Activated CD4-positive, alpha-beta T cell treated with anti-CD3 and anti-CD28 coated beads, Interleukin-2, amount 50 U/mL, for 24 hours (primary cell): Measurements from ENCODE around the gene PTPRD.

ENCODE experiments used
- DNase-seq, 2 donors: peaks; one replicate each; pipeline ENCODE4 v3.0.0-alpha.2; 2020; ENCODE audit warnings: low read depth in 1 of 2, low spot score in 1 of 2

The PTPRD gene

DNA sequence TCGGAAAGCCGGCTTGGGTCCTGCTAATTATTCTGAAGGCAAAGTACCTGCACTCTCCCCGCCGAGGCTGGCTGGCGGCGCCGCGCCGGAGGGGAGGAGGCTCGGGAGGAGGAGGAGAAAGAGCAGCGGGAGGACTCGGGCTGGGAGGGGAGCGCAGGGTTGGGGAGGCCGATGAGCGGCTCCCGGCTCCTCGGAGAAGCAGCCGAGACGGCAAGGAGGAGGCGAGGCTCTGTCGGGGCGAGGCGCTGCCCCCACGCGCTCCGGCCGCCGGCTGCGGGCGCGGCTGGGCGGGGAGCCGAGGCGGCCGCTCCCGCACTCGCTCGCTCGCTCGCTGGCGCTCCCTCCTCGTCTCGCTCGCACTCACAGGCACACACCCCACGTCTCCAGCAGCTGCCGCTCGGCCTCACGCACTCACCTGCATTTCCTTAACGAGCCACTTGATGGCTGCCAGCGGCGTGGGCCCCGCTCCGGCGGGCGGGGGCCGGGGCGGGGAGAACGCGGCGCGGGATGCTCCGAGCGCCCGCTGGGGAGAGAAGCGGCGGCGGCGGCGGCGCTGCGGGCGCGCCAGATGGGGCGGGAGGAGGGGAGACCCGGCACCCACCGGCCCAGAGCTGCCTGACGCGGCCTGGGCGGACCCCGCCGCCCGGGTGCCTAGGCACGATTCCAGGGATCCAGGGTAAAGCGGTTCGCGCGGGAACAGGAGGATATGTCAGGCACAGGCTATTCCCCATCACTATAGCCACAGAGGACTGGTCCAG lies at the start of gene PTPRD:
PTPRD (minus strand) TSS at position 362 of the 758 bp plus-strand sequence.
- no peak for DNase-seq

DNA sequence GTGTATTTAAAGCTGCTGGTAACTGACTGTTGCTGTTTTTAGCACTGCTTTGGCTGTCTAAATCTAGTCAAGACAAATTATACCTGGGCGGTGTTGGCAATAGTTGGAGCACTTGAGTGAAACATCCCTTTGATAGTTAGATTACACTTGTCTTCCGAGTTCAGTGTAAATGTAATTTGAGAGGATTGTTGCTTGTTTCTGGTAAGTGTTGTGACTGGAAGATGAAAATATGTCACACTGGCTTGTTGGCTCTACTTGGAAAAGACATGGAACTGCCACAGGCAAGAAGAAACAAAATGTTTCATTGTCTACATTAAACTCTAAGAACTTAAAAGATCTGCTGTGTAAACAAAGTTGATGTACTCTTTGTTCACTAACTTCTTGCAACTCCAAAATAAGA lies 49.2 kb upstream of the PTPRD start:
- DNase-seq, result no peak

DNA sequence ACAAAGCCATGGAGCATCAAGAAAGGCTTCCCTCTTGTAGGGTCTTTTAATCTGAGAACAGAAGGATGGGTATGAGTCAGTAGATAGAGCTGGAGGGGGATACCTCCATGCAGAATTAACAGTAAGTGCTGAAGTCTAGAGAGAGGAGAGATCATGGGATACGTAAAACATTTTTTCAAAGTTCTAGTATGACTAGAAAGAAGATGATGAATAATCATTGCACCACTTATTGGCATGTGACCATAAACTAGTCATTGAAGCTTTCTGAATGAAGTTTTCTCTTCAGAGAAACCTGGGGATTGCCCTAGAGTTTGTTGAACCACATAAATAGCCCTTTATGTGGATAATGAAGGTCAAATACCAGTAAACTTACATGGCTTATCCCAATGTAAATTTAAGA lies 48.6 kb upstream of the PTPRD start:
- DNase-seq, result no peak

DNA sequence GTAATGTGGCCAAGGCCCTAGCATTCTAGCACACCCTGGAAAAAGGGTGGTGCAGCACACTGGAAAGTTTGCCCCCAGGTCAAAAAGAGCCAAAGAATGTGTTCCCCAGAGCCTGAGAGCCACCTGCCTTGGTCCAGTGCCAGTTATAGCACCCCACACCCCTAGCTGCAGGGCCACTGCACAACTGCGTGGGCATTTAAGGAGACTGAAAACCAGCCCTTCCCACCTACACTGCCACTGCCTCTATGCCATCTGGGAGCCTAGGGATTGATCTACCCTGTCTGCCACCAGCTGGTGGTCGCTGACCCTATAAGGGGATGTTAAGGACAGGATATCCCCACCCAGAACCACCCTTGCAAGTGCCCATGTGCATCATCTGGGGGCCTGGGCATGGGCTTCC lies 38.2 kb upstream of the PTPRD start:
- DNase-seq, result no peak

DNA sequence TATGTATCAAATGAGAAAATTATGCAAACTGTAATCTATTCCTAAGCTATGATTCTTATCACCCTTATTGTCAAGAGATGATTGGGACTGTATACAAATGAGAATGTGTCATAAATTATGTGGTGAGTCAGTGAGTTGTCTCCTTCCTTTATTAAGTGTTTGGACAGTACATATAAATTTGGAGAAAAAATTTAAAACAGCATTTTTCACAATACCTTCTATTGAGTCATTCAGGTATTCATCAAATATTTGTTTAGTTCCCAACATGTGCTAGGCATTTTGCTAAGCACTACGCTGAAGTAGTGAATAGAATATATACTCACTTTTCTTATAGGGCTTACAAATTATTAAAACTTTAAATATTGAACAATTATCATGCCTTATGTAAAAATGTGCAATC lies 36.3 kb upstream of the PTPRD start:
- DNase-seq, result no peak

DNA sequence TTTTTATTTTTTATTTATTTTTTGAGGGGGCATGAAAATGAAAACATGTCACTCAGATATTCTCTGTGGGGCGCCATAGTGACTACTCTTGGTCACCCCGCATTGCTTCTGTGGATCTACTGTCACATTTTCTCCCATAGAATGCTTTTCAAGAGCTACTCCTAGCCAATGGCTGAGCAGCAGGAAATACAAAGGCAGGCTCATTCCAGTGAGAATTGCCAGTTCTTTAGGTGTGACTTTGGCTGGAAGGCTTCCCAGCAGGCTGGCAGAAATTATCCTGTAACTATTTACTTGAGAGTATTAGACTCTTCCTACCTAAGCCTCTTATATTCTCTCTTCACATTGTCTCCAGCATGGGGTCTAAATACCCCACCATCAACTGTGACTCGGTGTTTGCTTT lies 21.0 kb upstream of the PTPRD start:
- DNase-seq, result no peak

DNA sequence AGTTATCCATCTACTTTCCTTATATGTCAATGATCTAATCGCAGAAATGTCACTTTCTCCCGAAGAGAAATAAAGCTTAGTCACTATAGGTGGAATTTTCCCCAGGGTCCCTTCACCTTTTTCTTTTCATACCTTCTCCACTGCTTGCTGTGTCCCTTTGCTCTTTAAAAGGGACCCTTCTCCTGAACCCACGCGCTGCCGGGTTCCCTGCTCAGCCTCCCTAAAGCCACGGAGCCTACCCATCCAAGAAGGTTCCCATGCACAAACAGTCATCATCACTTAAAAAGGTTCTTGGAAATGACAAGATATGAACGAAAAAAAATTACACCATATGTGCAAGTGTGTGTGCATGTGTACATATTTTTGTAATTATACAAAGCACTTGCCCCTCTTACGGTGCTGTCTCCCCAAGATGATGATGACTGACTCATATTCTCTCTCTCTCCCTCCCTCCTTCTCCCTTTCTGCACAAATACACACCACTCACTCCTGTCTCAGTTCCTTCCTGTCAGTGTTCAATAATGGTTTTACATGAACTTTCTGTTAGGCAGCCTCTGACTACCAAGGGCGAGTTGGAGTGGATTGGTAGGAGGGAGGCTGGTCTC lies 1.5 kb upstream of the PTPRD start:
- DNase-seq, result no peak

DNA sequence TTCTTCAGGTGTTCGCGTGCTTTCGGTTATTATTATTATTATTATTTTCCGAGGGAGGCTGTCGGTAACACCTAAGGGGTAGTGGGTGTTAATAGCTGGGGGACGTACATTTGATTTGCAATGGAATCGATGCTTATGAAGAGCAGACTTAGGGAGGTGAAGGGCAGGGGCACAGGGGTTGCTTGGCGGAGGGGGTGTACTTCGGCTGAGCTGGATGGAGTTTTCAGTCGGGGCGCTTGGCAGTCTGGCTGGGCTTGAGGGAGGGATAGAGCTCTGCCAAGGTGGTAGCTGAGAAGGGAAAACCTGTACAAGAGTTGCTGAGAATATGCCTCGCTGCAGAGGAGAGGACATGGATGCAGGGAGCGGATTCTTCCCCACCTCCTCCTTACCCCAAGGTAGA lies 617 bp upstream of the PTPRD start:
- no peak for DNase-seq

DNA sequence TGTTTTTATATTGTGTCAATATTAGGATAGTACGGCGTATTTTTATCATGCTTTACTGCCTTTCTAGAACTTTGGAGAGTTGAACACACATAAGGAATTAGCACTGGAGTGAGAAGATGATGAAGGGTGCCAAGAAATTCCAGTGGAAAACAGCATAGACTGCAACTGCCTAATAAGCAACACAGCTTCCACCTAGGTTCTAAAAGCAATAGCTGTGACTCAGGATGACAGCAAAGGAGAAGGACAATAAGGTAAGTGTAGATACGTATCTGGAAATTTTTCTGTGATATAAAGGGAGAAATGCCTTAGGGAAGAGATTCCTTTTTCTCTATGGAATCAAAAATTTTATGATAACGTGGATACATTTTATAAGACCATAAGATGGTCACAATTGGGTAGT lies 7.4 kb downstream of the PTPRD start:
- DNase-seq, result no peak

DNA sequence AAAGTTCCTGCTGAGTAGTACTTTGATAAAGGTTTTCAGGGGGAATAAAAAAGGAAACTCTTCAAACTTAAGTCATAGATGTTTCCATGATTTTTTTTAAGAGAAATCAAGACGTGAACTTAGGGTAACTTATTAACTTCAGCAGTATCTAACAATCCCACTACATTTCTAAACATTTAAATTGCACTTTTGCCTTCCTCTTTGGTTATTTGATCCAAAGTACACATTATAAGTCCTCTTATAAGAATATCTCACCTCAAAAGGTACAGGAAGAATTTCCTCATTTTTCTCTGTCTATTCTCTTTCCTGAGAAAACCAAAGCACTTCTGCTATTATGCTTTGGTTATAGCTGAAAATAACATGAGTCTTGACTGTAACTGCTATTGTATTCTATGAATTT lies 7.9 kb downstream of the PTPRD start:
- no peak for DNase-seq

DNA sequence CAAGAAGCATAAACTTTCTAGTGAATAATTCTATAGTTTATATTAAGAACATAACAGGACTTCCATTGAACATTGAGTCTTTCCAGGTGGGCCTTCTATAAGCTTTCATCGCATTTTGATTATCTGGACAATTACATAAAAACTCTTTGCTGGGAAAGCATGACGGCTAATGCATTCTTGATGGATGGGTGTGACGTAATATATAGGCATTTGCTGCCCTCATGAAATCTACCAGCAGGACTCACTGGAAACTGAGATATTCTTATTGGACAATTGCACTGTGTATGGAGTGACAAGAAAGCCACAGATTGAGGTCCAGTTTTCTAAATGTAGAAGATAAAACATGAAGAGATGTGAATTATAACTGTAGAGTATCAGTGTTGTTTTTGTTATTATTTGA lies 15.0 kb downstream of the PTPRD start:
- DNase-seq, result no peak

DNA sequence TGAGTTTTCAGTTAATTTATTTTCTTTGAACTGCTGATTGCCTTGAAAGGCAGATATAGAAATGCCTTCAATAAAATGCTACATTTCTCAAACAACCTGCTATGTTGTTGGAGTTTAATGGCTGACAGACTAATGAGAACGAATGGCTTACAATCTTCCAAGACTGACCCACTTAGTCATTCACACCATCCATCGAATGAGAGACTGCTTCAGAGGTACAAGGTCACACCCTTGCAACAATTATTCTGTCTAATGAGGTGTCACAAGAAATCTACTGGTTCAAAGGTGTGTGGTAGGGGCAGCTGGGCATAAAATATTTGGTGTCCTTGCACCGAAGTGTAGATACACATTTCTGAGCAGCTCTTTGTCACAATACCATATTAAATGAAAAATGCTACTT lies 18.3 kb downstream of the PTPRD start:
- no peak for DNase-seq

DNA sequence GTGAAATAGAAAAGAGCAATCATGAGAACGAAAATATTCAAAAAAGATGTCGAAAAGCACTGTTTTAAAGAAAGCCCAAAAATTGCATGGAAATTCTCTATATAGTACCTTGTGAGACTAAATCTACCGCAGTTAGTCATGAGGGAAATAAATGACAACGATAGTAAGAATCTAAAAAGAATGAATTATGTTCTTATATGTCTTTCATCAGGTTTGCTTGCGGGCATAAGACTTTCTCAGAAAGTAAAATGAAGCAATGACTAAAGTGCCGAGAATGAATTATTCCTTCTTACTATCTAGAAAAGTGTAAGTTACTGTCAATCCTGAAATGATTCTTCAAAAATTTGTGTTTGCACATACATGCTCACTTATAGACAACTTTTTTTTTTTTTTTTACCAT lies 26.4 kb downstream of the PTPRD start:
- DNase-seq, result no peak

DNA sequence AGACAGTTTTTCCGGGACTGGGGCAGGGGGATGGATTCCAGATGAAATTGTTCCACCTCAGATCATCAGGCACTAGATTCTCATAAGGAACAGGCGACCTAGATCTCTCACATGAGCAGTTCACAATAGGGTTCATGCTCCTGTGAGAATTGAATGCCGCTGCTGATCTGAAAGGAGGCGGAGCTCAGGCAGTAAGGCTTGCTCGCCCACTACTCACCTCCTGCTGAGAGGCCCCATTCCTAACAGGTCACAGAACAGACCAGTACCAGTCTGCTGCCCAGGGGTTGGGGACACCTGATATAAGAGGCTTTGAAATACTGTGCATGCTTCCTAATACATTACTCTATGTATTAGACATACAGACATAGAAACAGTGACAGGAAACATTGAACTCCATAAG lies 41.1 kb downstream of the PTPRD start:
- DNase-seq, result no peak

DNA sequence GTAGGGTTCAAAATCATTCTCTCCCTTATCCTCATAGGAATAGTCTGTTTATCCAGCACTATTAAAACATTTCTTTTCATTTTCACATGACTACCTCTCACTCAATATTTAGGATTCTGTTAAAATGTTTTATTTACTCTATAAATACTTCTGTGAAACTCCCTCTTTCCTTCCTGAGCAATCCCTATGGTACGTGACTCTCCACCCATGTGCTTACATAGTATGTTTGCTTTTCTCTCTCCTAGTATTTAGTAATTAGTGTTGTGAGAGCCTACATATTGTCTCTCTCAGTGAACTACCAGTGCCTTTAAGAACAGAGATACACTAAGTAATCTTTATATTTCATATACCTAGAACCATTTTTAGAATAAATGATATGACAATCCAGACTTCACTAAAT lies 46.0 kb downstream of the PTPRD start:
- DNase-seq, result no peak

DNA sequence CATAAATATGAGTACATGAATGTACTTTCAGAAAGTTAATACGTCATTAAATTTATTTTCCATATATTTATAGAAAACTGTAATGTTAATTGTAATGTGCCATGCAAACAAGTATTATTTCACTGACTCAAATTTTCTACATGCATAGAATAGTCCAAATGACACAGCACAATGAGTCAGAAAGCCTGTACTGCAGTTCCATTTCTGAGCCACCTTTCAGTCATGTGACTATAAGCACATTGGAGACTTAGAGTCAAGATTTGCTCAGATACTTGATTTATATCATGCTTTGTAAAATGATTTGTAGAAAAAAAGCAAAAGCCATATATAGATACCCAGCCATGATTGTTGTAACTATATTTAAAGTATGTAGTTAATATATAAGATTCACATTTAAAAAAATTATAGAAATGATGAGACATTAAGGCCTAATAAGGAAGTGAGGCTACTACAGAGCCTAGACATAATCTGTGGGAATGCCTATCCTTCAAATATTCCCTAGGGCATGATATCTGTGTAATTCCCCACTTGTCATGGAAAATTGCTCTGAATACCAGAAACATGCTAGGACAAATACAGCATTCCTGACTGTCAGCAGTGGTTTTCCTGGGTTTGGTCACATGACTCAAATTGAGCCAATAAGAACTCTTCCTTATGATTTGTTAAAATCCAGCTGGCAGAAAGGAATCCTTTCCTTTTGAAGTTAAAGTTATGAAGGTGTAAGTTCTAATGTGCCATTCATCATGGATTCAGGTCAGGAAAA lies 50.0 kb downstream of the PTPRD start:
- no peak for DNase-seq

DNA sequence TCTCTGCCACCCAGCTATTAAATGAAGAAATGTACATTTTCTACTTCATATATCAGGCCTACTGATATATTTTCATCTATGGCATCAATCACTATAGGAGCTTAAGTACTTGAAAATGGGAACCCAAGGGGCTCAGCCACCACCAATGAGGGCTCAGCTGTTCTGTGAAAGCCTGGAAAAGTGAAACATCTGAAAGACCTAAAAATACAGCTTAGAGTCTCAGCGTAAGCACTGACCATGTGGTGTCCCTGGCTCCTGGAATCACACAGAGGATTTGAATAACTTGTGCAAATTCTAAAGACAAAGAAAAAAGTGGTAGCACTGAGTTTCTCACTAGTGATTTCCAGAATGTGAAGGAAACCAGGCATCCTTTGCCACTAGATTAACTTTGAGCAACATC lies 64.5 kb downstream of the PTPRD start:
- no peak for DNase-seq

DNA sequence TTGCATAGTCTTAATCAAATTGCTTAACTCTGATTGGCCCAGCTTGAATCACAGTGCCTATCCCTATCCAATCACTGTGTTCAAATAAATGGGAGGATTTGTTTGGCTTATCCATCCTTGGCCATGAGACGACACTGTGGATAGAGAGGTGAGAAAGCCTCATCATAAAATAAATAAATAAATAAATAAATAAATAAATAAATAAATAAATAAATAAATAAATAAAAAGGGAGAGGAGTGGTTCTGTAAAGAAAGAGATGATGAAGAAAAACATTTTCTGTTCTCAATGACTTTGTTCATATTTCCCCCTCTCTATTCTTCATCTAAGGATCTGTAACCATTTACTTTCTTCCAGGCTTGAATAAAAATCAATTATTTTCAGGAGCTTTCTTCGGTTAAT lies 74.7 kb downstream of the PTPRD start:
- no peak for DNase-seq

DNA sequence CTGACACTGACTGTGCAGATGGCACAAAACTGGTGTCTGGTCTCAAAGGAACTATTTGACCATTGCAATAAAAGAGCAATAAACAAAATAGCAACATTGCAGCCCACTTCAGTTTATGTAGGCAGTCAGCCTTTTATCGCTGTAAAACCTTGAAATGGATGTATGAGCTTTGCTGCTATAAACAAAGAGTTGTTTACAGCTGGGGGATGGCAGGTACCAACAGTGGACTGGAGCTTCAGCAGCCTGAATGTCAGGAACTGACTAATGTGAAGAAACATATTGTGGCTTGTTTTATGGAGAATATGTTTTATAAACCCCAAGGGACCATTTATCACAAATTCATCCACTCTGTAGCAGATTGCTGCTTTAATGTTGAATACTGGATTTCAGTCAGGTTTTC lies 78.0 kb downstream of the PTPRD start:
- no peak for DNase-seq

DNA sequence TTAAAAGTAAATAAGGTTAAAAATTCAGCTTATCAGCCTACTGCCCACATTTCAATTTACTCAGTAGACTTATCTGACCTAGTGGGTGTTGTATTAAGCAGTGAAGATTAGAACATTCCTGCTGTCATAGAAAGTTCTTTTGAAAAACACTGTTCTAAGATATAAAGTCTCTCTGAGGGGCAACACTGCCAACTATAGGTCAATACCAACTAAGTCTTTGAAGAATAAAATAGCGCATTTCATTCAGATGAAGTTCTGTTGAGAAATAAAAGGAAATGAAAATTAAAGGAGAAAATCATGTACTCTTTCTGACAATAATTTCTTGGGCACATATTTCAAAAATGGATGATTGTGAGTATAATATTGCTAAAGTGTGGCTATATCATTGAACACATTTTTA lies 86.8 kb downstream of the PTPRD start:
- DNase-seq, result no peak

DNA sequence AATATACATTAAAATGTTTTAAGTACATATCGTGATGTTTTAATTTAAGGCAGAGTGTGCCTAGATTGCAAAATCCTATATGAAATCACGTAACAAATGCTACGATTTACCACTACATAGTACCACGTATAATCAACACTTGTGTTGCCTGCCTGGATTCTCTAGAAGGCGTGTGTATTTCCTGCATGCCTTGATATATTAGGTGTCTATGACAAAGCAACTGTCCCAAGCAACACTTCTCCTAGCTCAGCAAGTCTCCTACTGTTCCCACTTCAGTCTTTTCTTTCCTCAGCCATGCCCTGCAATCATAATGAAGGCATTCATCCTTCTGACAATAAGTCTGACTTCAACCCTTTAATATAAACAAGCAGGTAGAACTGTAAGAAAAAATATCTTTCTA lies 89.6 kb downstream of the PTPRD start:
- DNase-seq, result no peak

DNA sequence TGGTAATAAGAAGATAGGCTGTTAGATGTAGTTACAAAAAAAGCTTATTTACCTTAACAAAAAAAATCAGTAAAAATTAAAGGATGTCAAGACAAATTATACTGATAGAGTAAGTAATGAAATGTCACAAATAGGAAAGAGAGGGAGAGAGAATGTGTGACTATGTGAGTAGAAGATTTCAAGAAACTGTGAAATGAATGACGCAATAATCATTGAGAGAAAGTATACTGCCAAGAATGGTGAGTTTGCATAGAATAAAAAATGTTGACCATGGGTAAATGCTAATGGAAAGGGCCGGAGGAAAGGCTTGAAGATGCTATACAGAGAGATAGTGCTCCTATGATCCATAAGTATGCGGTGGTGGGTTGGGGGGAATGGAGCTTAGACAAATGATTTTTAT lies 100.7 kb downstream of the PTPRD start:
- no peak for DNase-seq

DNA sequence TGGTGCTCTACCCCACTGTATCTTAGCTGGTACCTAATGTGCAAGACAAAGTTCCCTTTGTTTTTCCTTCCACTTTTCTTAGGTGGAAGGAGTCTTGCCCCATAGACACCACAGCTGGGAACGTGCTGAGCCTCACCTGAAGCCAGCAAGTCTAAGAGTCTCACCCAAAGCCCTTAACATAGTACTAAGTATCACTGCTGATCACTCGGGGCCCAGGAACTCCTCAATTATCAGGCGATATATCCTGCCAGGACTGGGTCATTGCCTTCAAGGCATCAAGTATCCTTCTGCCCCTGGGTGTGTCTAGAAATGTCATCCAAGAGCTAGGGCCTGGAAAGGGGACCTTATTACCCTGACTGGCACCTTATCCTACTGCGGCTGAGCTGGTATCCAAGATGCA lies 123.9 kb downstream of the PTPRD start:
- DNase-seq, result no peak
